Measurements from ENCODE around the gene NCCRP1.

DNA sequence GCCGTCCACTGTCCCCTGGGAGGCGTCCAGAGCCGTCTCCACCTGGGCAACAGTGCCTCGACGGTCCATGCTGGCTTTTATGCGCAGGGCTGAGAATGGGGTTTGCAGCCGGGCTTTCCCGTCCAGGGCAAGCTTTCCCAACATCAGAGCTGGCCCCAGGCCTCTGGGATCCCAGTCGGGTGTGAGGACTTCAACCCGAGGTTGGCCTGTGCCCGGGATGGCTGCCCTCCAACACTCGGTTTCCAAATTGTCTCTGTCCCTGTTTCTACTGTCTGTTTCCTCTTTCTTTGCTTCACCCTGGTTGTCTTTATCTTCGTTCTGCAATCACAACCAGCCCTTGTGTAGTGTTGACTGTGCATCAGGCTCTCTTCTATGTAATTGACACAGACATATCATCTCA, 52.0 kb downstream of the NCCRP1 start, which contains the start of gene IFNL4:
- TF ChIP-seq POLR2A (IDR thresholded peaks at IDR 0.05) (no peak), EP300 (IDR thresholded peaks at IDR 0.05) (no peak)
- TF ChIP-seq, protein P1, sequence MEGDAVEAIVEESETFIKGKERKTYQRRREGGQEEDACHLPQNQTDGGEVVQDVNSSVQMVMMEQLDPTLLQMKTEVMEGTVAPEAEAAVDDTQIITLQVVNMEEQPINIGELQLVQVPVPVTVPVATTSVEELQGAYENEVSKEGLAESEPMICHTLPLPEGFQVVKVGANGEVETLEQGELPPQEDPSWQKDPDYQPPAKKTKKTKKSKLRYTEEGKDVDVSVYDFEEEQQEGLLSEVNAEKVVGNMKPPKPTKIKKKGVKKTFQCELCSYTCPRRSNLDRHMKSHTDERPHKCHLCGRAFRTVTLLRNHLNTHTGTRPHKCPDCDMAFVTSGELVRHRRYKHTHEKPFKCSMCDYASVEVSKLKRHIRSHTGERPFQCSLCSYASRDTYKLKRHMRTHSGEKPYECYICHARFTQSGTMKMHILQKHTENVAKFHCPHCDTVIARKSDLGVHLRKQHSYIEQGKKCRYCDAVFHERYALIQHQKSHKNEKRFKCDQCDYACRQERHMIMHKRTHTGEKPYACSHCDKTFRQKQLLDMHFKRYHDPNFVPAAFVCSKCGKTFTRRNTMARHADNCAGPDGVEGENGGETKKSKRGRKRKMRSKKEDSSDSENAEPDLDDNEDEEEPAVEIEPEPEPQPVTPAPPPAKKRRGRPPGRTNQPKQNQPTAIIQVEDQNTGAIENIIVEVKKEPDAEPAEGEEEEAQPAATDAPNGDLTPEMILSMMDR (IDR thresholded peaks at IDR 0.05) = no peak
